ENCODE data around the gene CAMKMT. TPM values are rescaled to one million over a fixed set of nuclear protein-coding genes. Genes with fewer than 3 reads are reported as not detected.

The CAMKMT gene
- total and polyA plus RNA-seq, 9 of the 15 experiments (the other 6 are each of a cell fraction or from before 2014, with no cell fraction given), result 1.6 to 15.3 (median 7.4) TPM

GRCh38 chr2:44719562-44719961 is 357.8 kb downstream of the CAMKMT start:
- Histone ChIP-seq H3K79me2 (ENCODE audit: control insufficient read depth, insufficient read depth, low read length) (no peaks in the 10 kb centered on the region), H3K4me2 (ENCODE audit: insufficient read depth, low read length) (no peak overlapping the region), H2AFZ (ENCODE audit: low read depth, low read length) (no peak overlapping the region), H3K27ac (ENCODE audit: extremely low read depth, low read depth, low read length) (no peak overlapping the region), H3K27me3 (ENCODE audit: control insufficient read depth in 2 of 2, insufficient read depth in 2 of 2, low read length in 2 of 2) (no peaks in the 10 kb centered on the region), H3K36me3 (ENCODE audit: control insufficient read depth, insufficient read depth, low read length) (no peaks in the 10 kb centered on the region), H3K9me3 (replicated peaks; ENCODE audit: control insufficient read depth, insufficient read depth, low read depth, low read length) (no peaks in the 10 kb centered on the region), H3K9ac (ENCODE audit: insufficient read depth in 1 of 2, low read depth in 2 of 2, low read length in 2 of 2) (no peak overlapping the region), H3K4me3 (no peak overlapping the region), H4K20me1 (replicated peaks; ENCODE audit: control insufficient read depth, insufficient read depth, low read length) (no peaks in the 10 kb centered on the region), H3K9me1 (ENCODE audit: control insufficient read depth, insufficient read depth, low read length) (no peaks in the 10 kb centered on the region), H3K4me1 (replicated peaks in 1 of 2; ENCODE audit: control insufficient read depth in 2 of 2, insufficient read depth in 2 of 2, low read length in 2 of 2) (no peaks in the 10 kb centered on the region)
- no peak for FAIRE-seq
- BruUV-seq (replicated peaks), result no TSS peak
- intact Hi-C loops (cut with micrococcal nuclease) (loop anchor here (5.0 kb wide), 1 partner anchor 327 kb away; no protein-coding TSS in a partner anchor), in situ Hi-C loops (cut with MboI) (no loop called here)
- WGBS (ENCODE audit: insufficient coverage, low coverage, missing lambda C conversion rate), result 6% methylated on average over 2 of the region's 2 CpGs
- TF ChIP-seq ZNF3 (CRISPR knock-in tag; IDR thresholded peaks at IDR 0.05) (no peak), NR4A1 (CRISPR knock-in tag; IDR thresholded peaks at IDR 0.05) (no peak), NR4A1 (tag; IDR thresholded peaks at IDR 0.05) (no peak), CREB1 (IDR thresholded peaks at IDR 0.05) (no peak), CREB1 (CRISPR knock-in tag; IDR thresholded peaks at IDR 0.05) (no peak), ZNF280A (IDR thresholded peaks at IDR 0.05; ENCODE audit: low read depth, partially characterized antibody) (no peak), NRF1 (conservative IDR thresholded peaks at IDR 0.05 in 1 of 2, IDR thresholded peaks at IDR 0.05 in 1 of 2) (peak; percentile 86 to 88), ZKSCAN1 (IDR thresholded peaks at IDR 0.05; ENCODE audit: low read depth, low read length) (no peak)
- ATAC-seq, result no peak
- CTCF ChIA-PET (ENCODE audit: low intra/inter-chr PET ratio), result no interaction called here
- DNase-seq (ENCODE audit: extremely low read depth in 1 of 4, low spot score in 3 of 4), result peak in 1 of 4 experiments; percentile 2
- POLR2A ChIA-PET, result interaction anchor here (0.9 kb wide), 1 partner anchor 10 kb away, joined by 4 read pairs; no protein-coding TSS in a partner anchor
